ENCODE data around the gene CATSPER2.
"Not testable (repeated sequence)": the region's sequence is repeated elsewhere in the genome, so short reads cannot be mapped to it uniquely, and the experiment has no call there.

- TF ChIP-seq CTCF (conservative IDR thresholded peaks at IDR 0.05); EZH2 (IDR thresholded peaks at IDR 0.05; ENCODE audit: low read depth): not testable (repeated sequence)
Observed at GRCh38 chr15:43638464-43639204, 10.0 kb downstream of the CATSPER2 start.
